GM23248 (cell line): Measurements from ENCODE around the gene PCSK4.

Source experiments
- EZH2 ChIP-seq: fragments of 200-600 bp; sonication (generic); IDR thresholded peaks from 2 replicates; pipeline ENCODE4 v1.6.1; 2018; ENCODE audit warnings: antibody characterized with exemption, mild to moderate bottlenecking; ENCODE audit not compliant: insufficient read depth, poor library complexity, severe bottlenecking
- EZH2phosphoT487 ChIP-seq: fragments of 200-600 bp; sonication (generic); IDR thresholded peaks from 2 replicates; pipeline ENCODE4 v1.6.1; 2018; ENCODE audit warnings: antibody characterized with exemption, moderate library complexity, mild to moderate bottlenecking, low read depth; ENCODE audit not compliant: insufficient read depth

DNA sequence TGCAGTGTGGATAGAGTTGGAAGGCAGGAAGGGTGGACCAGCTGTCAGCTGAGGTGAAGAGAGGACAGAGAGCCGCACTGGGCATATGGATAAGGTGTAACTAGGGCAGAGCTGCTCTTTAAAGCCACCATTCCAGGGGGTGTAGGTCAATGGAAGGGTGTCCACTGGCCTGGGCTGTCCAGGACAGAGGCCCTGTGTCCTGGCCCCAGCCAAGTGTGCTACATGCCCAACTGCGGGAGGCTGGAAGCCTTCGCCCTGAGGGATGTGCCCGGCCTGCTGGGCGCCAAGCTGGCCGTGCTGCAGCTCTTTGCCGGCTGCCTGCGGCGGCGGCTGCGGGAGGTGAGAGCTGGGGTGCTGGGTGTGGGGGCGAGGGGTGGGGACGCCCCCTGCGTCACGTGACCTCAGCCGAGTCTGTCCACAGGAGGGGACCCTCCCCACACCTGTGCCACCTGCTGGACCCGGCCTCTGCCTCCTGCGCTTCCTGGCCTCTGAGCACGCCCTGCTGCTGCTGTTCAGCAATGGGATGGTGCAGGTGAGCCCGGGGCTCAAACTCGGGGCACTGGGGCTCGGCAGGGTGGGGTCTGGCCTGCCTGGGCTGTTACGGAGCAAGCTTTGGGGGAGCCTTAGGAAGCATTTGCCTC lies 43.5 kb upstream of the PCSK4 start:
- TF ChIP-seq EZH2 = no peak
- no peak for TF ChIP-seq EZH2phosphoT487
